ENCODE measurements around the gene CDC42BPB. TPM values are rescaled to one million over a fixed set of nuclear protein-coding genes. Genes with fewer than 3 reads are reported as not detected.
A peak's percentile ranks its signal among the peaks of the same experiment; 100 is the strongest.

The CDC42BPB gene
- total and polyA plus RNA-seq, 2 of the 4 experiments (the other 2 are of a cell fraction): 49.1 to 81.4 TPM

DNA sequence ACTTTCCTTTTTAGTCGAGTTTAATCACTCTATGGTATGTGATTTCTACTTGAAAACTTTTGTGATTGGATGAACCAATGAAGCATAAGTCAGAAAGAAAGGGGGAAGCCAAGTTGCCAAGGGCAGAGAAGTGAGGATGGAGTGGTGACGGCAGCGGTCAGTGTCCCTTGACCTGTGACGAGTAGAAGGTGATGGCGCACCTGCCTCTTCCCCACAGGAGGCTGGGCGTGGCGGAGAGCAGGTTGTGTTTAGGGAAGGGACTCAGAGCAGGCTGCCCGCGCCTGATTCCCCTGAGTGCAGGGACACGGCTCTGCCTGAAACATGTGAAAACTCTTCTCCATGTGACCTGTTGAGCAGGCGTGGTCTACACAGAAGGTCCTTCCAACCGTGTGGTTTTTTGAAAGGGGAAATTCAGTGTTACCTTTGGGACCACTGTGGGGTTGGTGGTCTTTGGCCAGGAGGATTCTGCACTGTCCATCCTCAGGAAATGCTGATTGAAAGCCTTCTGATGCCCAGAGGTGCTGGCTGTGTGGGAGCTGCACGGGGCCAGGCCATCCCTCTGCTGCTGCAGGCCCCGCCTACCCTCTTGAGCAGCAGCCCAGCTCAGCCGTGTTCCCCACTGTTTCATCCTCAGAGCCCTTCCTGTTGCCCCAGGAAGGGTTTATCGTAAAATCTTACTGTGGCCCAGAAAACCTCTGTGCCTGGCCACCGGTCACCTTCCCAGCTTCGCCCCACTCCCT is 158.4 kb downstream of the CDC42BPB start:
- Histone ChIP-seq H3K4ac (ENCODE audit: low read depth, low read length) (no peak overlapping the region), H3K4me1 (ENCODE audit: control insufficient read depth, insufficient read depth, low read length) (peaks cover 2% of the 10 kb centered on the region; the same call in 1 of the 2 replicates), H3K9ac (ENCODE audit: low read depth, low read length) (no peak overlapping the region), H4K5ac (ENCODE audit: low read depth, low read length) (no peak overlapping the region), H2BK5ac (ENCODE audit: low read depth, low read length, poor library complexity, severe bottlenecking) (no peak overlapping the region), H3K9me3 (ENCODE audit: control insufficient read depth, insufficient read depth, low read length) (no peaks in the 10 kb centered on the region), H3K18ac (ENCODE audit: low read depth, low read length) (no peak overlapping the region), H3K36me3 (ENCODE audit: control insufficient read depth, insufficient read depth, low read length) (peaks cover 28% of the 10 kb centered on the region), H4K91ac (ENCODE audit: insufficient read depth, low read depth, low read length) (no peak overlapping the region), H3K23ac (ENCODE audit: low read depth, low read length) (no peak overlapping the region), H3K14ac (replicated peaks; ENCODE audit: low read depth, low read length) (no peak overlapping the region), H2BK20ac (ENCODE audit: low read depth, low read length) (no peak overlapping the region), H2AK9ac (replicated peaks; ENCODE audit: low read depth, low read length, poor library complexity) (no peak overlapping the region), H3K9me1 (ENCODE audit: insufficient read depth, low read length) (peaks cover 8% of the 10 kb centered on the region), H2BK15ac (ENCODE audit: low read depth, low read length) (no peak overlapping the region), H3K4me3 (ENCODE audit: insufficient read depth, low read depth, low read length) (no peak overlapping the region), H4K20me1 (ENCODE audit: insufficient read depth, low read length) (no peaks in the 10 kb centered on the region), H3K79me1 (ENCODE audit: low read depth in 1 of 2, low read length in 2 of 2) (peaks cover 0 to 8% of the 10 kb centered on the region in 2 experiments; a peak in 1 of 4 replicates), H3K27me3 (ENCODE audit: control insufficient read depth, insufficient read depth, low read length) (no peaks in the 10 kb centered on the region), H2AK5ac (ENCODE audit: low read depth, low read length) (no peak overlapping the region), H3K4me2 (ENCODE audit: low read depth, low read length) (no peak overlapping the region), H2AFZ (replicated peaks; ENCODE audit: low read length, poor library complexity) (peak overlapping the region; percentile 26), H2BK120ac (ENCODE audit: low read depth, low read length) (no peak overlapping the region), H3K56ac (ENCODE audit: extremely low read depth, insufficient read depth, low read length) (no peak overlapping the region), H3K27ac (ENCODE audit: insufficient read depth, low read length) (no peak overlapping the region), H4K8ac (ENCODE audit: low read depth in 2 of 2, low read length in 2 of 2) (no peak overlapping the region)
- intact Hi-C loops (cut with micrococcal nuclease) (no loop called here), in situ Hi-C loops (cut with MboI; ENCODE audit: low sequenced_read_pairs) (loop anchor here (10.0 kb wide), 1 partner anchor 114 kb away; no protein-coding TSS in a partner anchor), dilution Hi-C loops (cut with HindIII; ENCODE audit: low sequenced_read_pairs, unreplicated experiment) (no loop called here)
- DNase-seq (no peak), ATAC-seq (ENCODE audit: low read depth) (no peak)
- ChIA-PET CTCF (no interaction called here), POLR2A (ENCODE audit: unreplicated experiment) (no interaction called here)
- TF ChIP-seq POLR2A (IDR thresholded peaks at IDR 0.05; ENCODE audit: low read depth, low read length): no peak
- TF ChIP-seq, protein P1, sequence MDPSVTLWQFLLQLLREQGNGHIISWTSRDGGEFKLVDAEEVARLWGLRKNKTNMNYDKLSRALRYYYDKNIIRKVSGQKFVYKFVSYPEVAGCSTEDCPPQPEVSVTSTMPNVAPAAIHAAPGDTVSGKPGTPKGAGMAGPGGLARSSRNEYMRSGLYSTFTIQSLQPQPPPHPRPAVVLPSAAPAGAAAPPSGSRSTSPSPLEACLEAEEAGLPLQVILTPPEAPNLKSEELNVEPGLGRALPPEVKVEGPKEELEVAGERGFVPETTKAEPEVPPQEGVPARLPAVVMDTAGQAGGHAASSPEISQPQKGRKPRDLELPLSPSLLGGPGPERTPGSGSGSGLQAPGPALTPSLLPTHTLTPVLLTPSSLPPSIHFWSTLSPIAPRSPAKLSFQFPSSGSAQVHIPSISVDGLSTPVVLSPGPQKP (IDR thresholded peaks at IDR 0.05; ENCODE audit: borderline replicate concordance, low read depth, low read length): no peak
- no peak for TF ChIP-seq BHLHE40 (IDR thresholded peaks at IDR 0.05; ENCODE audit: low read depth, low read length)
- no peak for TF ChIP-seq MXI1 (IDR thresholded peaks at IDR 0.05; ENCODE audit: borderline replicate concordance, low read depth, low read length)
- TF ChIP-seq, protein P2, sequence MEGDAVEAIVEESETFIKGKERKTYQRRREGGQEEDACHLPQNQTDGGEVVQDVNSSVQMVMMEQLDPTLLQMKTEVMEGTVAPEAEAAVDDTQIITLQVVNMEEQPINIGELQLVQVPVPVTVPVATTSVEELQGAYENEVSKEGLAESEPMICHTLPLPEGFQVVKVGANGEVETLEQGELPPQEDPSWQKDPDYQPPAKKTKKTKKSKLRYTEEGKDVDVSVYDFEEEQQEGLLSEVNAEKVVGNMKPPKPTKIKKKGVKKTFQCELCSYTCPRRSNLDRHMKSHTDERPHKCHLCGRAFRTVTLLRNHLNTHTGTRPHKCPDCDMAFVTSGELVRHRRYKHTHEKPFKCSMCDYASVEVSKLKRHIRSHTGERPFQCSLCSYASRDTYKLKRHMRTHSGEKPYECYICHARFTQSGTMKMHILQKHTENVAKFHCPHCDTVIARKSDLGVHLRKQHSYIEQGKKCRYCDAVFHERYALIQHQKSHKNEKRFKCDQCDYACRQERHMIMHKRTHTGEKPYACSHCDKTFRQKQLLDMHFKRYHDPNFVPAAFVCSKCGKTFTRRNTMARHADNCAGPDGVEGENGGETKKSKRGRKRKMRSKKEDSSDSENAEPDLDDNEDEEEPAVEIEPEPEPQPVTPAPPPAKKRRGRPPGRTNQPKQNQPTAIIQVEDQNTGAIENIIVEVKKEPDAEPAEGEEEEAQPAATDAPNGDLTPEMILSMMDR (conservative IDR thresholded peaks at IDR 0.05; ENCODE audit: low read depth, low read length): no peak
- no peak for TF ChIP-seq RCOR1 (IDR thresholded peaks at IDR 0.05; ENCODE audit: insufficient replicate concordance, low read length)
- no peak for TF ChIP-seq NFE2L2 (IDR thresholded peaks at IDR 0.05; ENCODE audit: low read depth, low read length)
- TF ChIP-seq SMC3 (IDR thresholded peaks at IDR 0.05; ENCODE audit: low read depth, low read length): no peak
- no TSS peak for BruUV-seq (replicated peaks)
- 80% methylated on average over 3 of the region's 18 CpGs; no CpG with 5 or more reads in 1 of the 2 experiments for WGBS, 2 experiments (ENCODE audit: extremely low coverage in 2 of 2, insufficient read length in 1 of 2)
